ENCODE data around the gene PREX1.

GRCh38 chr20:48581167-48581566, 246.6 kb downstream of the PREX1 start:
- TF ChIP-seq CTCF (IDR thresholded peaks at IDR 0.05) (no peak), POLR2AphosphoS5 (IDR thresholded peaks at IDR 0.05; ENCODE audit: insufficient read depth in 1 of 2, low read depth in 1 of 2) (no peak), POLR2A (IDR thresholded peaks at IDR 0.05) (no peak)

Measured in vagina (tissue), 2 donors.